CMK (cell line): ENCODE measurements around the gene MBD2.
"Not testable (repeated sequence)": the region's sequence is repeated elsewhere in the genome, so short reads cannot be mapped to it uniquely, and the experiment has no call there.

Source experiments
- DNase-seq: peaks from one replicate; pipeline ENCODE4 v3.0.0-alpha.2; 2010; ENCODE audit warnings: low read depth

Gene MBD2, protein sequence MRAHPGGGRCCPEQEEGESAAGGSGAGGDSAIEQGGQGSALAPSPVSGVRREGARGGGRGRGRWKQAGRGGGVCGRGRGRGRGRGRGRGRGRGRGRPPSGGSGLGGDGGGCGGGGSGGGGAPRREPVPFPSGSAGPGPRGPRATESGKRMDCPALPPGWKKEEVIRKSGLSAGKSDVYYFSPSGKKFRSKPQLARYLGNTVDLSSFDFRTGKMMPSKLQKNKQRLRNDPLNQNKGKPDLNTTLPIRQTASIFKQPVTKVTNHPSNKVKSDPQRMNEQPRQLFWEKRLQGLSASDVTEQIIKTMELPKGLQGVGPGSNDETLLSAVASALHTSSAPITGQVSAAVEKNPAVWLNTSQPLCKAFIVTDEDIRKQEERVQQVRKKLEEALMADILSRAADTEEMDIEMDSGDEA

GRCh38 chr18:54224379-54225014 lies at the start of gene MBD2:
Gene MBD2, minus strand, starts transcription at chr18:54224669. Its CDS starts 110 bp downstream, at chr18:54224559.
- DNase-seq: peak; percentile 79

DNA sequence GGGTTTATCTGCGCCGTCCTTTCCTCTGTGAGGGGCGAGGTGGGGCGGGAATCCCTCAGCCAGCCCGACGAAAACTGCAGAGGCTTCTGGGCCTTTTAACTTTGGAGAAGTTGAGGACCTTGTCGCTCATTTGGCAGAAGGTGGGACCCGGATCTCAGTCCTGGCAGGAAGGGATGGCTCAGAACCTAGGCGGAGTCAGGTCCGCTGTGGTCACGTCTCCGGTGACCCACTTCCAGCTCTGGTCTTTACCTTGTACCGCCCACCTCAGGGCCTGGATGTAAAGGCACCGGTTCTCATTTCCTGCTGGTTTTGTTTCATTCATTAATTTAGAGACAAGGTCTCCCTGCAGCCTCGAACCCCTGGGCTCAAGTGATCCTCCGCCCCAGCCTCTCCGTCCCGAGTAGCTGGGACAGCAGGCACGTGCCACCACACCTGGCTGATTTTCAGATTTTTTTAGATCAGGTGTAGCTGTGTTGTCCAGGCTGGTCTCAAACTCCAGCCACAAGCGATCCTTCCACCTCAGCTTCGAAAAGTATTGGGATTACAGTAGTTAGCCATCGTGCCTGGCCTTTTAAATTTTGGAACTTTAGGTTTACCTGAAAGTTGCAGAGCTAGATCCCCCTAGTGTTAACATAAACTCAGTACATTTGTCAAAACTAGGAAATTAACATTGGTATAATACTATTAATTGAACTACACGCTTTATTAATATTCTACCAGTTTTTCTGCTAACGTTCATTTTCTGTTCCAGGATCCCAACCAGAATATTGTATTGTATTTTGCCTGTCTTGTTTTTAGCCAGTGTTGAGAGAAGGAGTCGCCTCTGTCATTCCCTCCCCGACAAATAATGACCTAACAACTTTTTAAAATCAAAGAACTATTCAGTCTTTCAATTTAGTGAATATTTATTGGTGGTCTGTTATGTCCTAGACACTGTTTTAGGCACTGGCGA lies 45.7 kb upstream of the MBD2 start:
- no peak for DNase-seq

- DNase-seq: no peak
Observed at GRCh38 chr18:54268751-54269150, 44.3 kb upstream of the MBD2 start.

- DNase-seq: no peak
Observed at GRCh38 chr18:54267701-54268100, 43.2 kb upstream of the MBD2 start.

- no peak for DNase-seq
Observed at GRCh38 chr18:54263904-54264336, 39.5 kb upstream of the MBD2 start.

GRCh38 chr18:54261894-54262293 lies 37.4 kb upstream of the MBD2 start:
- no peak for DNase-seq

DNA sequence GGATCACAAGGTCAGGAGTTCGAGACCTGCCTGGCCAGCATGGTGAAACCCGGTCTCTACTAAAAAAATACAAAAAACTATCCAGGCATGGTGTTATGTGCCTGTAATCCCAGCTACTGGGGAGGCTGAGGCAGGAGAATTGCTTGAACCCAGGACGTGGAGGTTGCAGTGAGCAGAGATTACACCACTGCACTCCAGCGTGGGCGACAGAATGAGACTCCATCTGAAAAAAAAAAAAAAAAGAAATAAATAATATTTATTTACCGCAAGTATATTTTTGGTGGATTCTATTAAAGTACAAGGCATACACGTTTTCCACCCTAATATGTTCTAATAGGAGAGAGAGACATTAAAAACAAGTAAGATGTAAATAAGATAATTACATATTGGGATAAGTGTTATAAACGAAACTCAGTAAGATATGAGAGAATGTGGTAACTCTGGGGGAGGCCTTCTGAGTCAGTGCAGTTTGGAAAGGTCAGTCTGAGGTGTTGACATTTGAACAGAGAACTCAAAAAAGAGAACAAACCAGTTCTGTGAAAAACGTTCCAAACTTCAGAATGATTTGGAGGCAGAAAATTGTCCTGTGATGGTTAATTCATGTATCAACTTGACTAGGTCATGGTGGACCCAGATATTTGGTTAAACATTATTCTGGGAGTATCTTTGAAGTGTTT lies 36.1 kb upstream of the MBD2 start:
- DNase-seq: no peak

GRCh38 chr18:54257818-54258217 lies 33.3 kb upstream of the MBD2 start:
- DNase-seq: not testable (repeated sequence)

DNA sequence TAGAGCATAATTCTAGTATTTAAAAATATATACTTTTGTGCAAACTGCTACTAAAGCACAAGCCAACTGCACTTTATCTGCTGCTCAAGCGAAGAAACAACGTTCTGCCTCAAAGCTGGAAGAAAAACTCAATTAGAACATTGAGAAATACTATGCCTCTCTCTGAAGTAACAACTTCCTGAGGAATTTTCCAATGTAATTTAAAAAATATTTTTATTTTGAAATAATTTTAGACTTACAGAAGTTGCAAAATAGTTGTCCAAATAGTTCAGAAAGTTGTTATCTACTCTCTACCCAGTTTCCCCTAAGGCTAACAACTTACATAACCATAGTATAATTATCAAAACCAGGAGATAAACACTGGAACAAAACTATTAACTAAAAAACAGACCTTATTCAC lies 32.5 kb upstream of the MBD2 start:
- DNase-seq: no peak

GRCh38 chr18:54255141-54255540 lies 30.7 kb upstream of the MBD2 start:
- no peak for DNase-seq

DNA sequence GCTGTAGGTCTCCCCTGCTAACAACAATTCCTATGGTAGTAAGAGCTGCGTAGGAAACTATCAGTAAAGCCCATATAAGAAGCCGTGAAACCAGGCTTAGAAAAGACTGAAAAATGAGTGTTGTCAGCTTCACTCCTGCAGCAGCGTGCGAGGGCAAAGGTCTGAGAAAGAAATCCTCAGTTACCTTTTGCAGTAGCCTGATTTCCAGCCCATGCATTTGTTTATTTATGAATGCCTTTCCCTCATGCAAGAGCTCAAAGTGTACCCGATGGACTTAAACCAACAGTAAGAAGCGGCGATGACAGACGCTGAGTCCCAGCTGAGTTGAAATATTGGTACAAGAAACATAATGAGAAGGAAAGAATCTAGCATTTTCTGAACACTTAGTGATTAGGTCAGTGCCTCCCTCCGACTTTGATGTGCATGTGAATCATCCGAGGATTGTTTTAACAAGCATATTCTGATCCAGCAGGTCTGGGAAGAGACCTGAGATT lies 29.8 kb upstream of the MBD2 start:
- DNase-seq: no peak

- DNase-seq: no peak
Observed at GRCh38 chr18:54251606-54252390, 27.3 kb upstream of the MBD2 start.

GRCh38 chr18:54250846-54251261 lies 26.4 kb upstream of the MBD2 start:
- no peak for DNase-seq

DNA sequence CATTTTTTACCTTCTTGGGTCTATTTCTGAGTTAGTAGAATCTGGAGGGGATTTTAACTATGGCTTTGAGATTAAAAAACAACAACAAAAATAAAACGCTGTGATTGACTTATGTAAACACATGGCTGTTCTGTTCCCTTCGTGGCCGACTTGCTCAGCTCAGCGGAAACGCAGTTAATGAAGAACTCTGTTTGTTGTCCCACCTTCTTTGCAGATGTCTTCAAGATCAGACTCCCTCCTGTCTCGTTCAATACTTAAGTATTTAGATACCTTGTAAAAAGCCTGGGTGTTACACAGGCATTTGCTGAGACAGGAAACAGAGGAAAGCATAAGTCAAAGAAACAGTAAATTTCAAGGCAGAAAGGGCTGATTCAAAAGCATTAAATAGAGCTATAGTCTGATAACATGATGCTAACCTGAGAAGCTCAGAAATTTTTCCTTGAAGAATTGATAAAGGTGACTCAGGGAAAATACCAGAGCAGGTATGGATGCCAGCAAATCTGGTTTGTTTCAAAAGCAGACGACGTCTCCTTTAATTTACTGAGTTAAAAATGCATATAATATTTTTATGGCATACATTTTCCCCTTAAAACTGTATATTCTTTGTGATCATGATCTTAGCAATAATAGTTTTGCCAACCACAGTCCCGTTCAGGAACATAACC lies 23.2 kb upstream of the MBD2 start:
- no peak for DNase-seq

GRCh38 chr18:54242327-54242726 lies 17.9 kb upstream of the MBD2 start:
- DNase-seq: no peak

- no peak for DNase-seq
Observed at GRCh38 chr18:54241483-54241882, 17.0 kb upstream of the MBD2 start.

GRCh38 chr18:54240629-54241107 lies 16.2 kb upstream of the MBD2 start:
- no peak for DNase-seq

GRCh38 chr18:54239601-54240000 lies 15.1 kb upstream of the MBD2 start:
- DNase-seq: no peak

DNA sequence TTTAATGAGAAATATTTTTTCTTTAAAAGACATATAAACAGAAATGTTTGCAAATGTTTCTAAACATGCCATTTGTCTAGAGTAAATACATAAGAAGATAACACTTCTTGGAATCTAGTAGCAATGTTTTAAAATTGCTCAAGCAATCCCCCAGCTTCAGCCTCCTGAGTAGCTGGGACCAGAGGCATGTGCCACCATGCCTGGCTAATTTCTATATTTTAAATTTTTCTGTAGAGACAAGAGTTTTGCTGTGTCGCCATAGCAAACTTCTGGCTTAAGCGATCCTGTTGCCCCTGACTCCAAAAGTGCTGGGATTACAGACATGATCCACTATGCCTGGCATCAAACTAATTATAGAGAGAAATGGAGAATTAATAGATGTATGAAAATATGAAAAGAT lies 14.6 kb upstream of the MBD2 start:
- DNase-seq: no peak
